AG04450 (cell line): ENCODE results near the gene ARL6. TPM values are rescaled to one million over a fixed set of nuclear protein-coding genes. Genes with fewer than 3 reads are reported as not detected.

Source experiments
- CTCF ChIA-PET: fragments of 300-600, 350-600 bp; formaldehyde crosslinking; extraction: SDS; loops from one replicate; lab custom pipeline; 2022; ENCODE audit warnings: antibody characterized with exemption, inconsistent platforms; lab: Charles Lee
- POLR2A ChIA-PET: fragments of 350-600 bp; formaldehyde crosslinking; extraction: SDS; loops from one replicate; lab custom pipeline; 2021; ENCODE audit warnings: antibody characterized with exemption, inconsistent platforms; lab: Yijun Ruan, JAX
- DNase-seq: peaks from one replicate; pipeline ENCODE4 v3.0.0-alpha.2; 2011; ENCODE audit warnings: low read depth, low spot score
- H3K27ac ChIP-seq: one replicate; pipeline ENCODE4 v1.5.1; 2012; ENCODE audit warnings: low read depth, low read length, control low read depth
- H3K27me3 ChIP-seq: one replicate; pipeline ENCODE4 v1.6.0; 2012; ENCODE audit warnings: low read length; ENCODE audit not compliant: control insufficient read depth, insufficient read depth
- H3K4me3 ChIP-seq: 2 replicates; pipeline ENCODE4 v1.5.1; 2011; ENCODE audit warnings: mild to moderate bottlenecking, low read depth, low read length, control low read depth
- H3K9me3 ChIP-seq: 2 replicates; pipeline ENCODE4 v1.5.1; 2012; ENCODE audit warnings: low read length; ENCODE audit not compliant: control insufficient read depth, insufficient read depth
- polyA minus RNA-seq: library from RNA; depleted of rRNA, polyadenylated mRNA; stranded (reverse); fragments of >200 nt; gene quantifications from 2 replicates; pipeline ENCODE4 v1.2.3, GENCODE V29; 2011; rRNA and poly(A)+ RNA removed
- polyA plus RNA-seq: library from polyadenylated mRNA; depleted of rRNA; stranded (reverse); fragments of >200 nt; gene quantifications from 2 replicates; pipeline ENCODE4 v1.2.3, GENCODE V29; 2011; rRNA removed
- TF ChIP-seq, protein P1 (sequence below): IDR thresholded peaks from 2 replicates; pipeline ENCODE4 v1.5.1; 2011; ENCODE audit warnings: low read depth, low read length, control low read depth, inconsistent platforms

ARL6 gene
- 3.5 and 5.0 TPM in 2 replicates for polyA plus RNA-seq
- polyA minus RNA-seq = 7.7 and 9.9 TPM in 2 replicates

DNA sequence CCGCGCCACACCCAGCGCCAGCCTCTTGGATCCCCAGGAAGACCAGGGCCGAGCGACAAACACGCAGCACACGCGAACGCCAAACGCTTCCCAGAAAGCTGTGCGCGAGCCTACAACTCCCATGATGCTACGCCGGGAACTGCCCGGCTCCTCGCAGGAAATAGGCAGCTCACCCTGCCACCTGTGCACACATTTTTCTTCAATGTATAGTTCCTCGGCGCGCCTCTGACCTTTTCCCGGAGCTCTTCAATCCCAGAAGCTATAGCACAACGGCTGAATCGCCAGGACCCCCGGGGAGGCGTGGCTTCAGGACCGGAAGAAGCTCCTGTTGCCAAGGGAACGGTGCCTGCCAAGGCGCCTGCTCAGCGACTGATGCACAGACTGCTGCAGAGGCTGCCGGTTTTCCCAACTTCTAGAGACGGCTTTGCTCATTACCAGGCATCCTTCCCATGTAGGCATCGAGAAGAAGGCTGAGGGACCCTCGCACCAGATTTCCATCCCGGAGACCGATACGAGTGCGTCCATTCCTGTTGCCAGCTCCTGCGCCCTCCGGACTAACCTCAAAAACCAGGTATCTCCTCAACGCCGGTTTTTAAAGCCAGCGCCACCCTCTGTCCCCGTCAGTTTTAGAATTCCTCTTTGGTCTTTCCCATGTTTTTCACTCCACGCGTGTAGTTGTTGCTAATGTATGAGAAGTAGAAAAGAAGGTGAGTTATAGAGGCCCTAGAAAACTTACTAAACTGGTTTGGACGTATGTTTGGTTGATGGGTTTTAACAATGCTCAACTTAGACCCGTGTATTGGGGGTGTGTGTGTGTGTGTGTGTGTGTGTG, at the start of gene ARL6:
ARL6 (plus strand) TSS at position 352 of the 832 bp plus-strand sequence. CDS start 3,350 bp downstream, outside the sequence.
- Histone ChIP-seq H3K27ac (peak within 1 kb of the TSS; percentile 84), H3K27me3 (no peaks in the 10 kb centered on the region), H3K9me3 (no peaks in the 10 kb centered on the region), H3K4me3 (peak within 1 kb of the TSS; percentile 88)
- CTCF ChIA-PET = interaction anchor here (0.8 to 2.2 kb wide), 4 partner anchors 9 to 274 kb away, joined by 3 to 14 read pairs (median 8); no protein-coding TSS in a partner anchor
- POLR2A ChIA-PET = interaction anchor here (0.9 to 1.2 kb wide), 3 partner anchors 25 to 758 kb away, joined by 3 to 7 read pairs (median 4); partner anchors contain the start of genes CLDND1 and CRYBG3
- peak; percentile 59 for DNase-seq
- TF ChIP-seq, protein P1, sequence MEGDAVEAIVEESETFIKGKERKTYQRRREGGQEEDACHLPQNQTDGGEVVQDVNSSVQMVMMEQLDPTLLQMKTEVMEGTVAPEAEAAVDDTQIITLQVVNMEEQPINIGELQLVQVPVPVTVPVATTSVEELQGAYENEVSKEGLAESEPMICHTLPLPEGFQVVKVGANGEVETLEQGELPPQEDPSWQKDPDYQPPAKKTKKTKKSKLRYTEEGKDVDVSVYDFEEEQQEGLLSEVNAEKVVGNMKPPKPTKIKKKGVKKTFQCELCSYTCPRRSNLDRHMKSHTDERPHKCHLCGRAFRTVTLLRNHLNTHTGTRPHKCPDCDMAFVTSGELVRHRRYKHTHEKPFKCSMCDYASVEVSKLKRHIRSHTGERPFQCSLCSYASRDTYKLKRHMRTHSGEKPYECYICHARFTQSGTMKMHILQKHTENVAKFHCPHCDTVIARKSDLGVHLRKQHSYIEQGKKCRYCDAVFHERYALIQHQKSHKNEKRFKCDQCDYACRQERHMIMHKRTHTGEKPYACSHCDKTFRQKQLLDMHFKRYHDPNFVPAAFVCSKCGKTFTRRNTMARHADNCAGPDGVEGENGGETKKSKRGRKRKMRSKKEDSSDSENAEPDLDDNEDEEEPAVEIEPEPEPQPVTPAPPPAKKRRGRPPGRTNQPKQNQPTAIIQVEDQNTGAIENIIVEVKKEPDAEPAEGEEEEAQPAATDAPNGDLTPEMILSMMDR = peak; percentile 32

GRCh38 chr3:97719156-97719821, 45.3 kb upstream of the ARL6 start:
- no peak overlapping the region for H3K27ac ChIP-seq
- TF ChIP-seq, protein P1 = peak; percentile 98
- no peaks in the 10 kb centered on the region for H3K9me3 ChIP-seq
- peak; percentile 34 for DNase-seq
- CTCF ChIA-PET = interaction anchor here (0.6 to 2.7 kb wide), 35 partner anchors 9 to 856 kb away, joined by 3 to 21 read pairs (median 5); no protein-coding TSS in a partner anchor
- no peak overlapping the region; the same call in 1 of the 2 replicates for H3K4me3 ChIP-seq
- no peaks in the 10 kb centered on the region for H3K27me3 ChIP-seq
- POLR2A ChIA-PET = no interaction called here

DNA sequence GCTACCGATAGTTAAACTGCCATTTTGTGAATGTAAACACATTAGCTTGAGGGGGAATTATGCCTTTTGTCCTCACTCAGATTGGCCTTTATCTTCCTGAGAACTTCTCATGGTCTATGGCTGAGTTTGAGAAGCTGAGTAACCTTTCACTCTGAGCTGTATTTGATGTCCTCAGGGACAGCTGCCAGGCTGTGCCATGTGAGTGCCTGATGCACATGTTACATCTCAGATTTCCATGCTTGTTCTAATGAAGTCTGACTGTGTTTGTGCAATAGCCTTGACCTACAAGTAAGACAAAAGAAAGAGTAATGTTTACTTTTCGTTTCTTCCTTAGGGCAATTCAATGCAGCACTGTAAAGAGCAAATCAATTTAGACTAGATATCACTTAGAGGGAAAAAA, 44.1 kb upstream of the ARL6 start:
- ChIA-PET POLR2A (no interaction called here), CTCF (interaction anchor here (1.1 to 2.7 kb wide), 10 partner anchors 12 to 304 kb away, joined by 5 to 21 read pairs (median 7); no protein-coding TSS in a partner anchor)
- no peaks in the 10 kb centered on the region for H3K27me3 ChIP-seq
- no peak overlapping the region for H3K4me3 ChIP-seq
- DNase-seq = no peak
- H3K27ac ChIP-seq = no peak overlapping the region
- TF ChIP-seq, protein P1 = no peak
- no peaks in the 10 kb centered on the region for H3K9me3 ChIP-seq

DNA sequence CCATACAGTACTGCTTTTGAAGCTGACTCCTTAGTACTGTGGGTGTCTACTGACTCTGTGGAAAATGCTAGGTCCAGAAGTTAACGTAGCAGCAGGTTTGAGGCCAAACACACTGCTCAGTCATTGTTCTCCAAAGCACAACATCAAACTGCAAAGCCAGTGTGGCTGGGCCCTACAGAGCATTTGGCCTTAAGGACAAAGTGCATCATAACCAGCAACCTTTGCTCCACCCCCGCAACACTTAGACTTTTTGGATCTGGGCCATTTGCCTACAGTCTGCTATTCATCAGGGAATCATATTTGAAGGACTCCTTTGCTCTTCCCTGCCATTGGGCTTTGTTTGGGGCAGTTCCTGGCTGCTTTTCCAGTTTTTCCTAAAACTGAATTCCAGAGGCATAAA, 43.1 kb upstream of the ARL6 start:
- Histone ChIP-seq H3K27me3 (no peaks in the 10 kb centered on the region), H3K9me3 (no peaks in the 10 kb centered on the region), H3K27ac (no peak overlapping the region), H3K4me3 (no peak overlapping the region)
- TF ChIP-seq, protein P1 = no peak
- DNase-seq = no peak
- POLR2A ChIA-PET = no interaction called here
- CTCF ChIA-PET = interaction anchor here (2.7 kb wide), 1 partner anchor 13 kb away, joined by 21 read pairs; no protein-coding TSS in a partner anchor
